ENCODE data around the gene CCND1. TPM values are rescaled to one million over a fixed set of nuclear protein-coding genes. Genes with fewer than 3 reads are reported as not detected.

The CCND1 gene
- total and polyA plus RNA-seq, 11 donors: 27.9 to 312 (median 144) TPM

DNA sequence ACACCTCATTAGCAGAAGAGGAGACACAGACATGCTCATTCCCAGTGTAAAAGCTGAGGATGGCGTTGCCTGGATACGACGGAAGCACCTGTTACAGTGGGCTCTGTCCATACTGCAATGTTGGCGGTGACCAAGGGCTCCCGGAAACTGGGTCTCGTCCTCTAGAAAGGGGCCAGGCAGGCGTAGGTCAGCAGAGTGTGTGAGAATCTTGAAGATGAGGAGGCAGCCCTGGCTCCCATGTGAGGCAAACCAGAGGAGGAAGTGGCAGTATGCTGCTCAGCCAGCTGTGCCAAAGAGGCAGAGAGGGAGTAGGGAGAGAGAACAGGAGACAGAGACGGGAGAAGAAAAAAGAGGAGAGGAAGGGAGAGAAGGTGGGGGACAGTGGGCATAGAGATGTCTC, 23.9 kb downstream of the CCND1 start:
- no peaks in the 10 kb centered on the region for H3K27me3 ChIP-seq
- H3K4me1 ChIP-seq: peaks cover 0 to 11% (median 2%) of the 10 kb centered on the region in 12 donors
- ATAC-seq (no peak), DNase-seq (peak in 1 of 5 donors; percentile 5)
- TF ChIP-seq, protein P1, sequence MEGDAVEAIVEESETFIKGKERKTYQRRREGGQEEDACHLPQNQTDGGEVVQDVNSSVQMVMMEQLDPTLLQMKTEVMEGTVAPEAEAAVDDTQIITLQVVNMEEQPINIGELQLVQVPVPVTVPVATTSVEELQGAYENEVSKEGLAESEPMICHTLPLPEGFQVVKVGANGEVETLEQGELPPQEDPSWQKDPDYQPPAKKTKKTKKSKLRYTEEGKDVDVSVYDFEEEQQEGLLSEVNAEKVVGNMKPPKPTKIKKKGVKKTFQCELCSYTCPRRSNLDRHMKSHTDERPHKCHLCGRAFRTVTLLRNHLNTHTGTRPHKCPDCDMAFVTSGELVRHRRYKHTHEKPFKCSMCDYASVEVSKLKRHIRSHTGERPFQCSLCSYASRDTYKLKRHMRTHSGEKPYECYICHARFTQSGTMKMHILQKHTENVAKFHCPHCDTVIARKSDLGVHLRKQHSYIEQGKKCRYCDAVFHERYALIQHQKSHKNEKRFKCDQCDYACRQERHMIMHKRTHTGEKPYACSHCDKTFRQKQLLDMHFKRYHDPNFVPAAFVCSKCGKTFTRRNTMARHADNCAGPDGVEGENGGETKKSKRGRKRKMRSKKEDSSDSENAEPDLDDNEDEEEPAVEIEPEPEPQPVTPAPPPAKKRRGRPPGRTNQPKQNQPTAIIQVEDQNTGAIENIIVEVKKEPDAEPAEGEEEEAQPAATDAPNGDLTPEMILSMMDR (IDR thresholded peaks at IDR 0.05): no peak
- no peak for TF ChIP-seq POLR2A (IDR thresholded peaks at IDR 0.05)
- H3K9me3 ChIP-seq: no peaks in the 10 kb centered on the region
- H3K36me3 ChIP-seq: peaks cover 0 to 66% (median 55%) of the 10 kb centered on the region in 9 donors
- H3K4me3 ChIP-seq: no peak overlapping the region
- no peak overlapping the region for H3K27ac ChIP-seq
- 87 to 94% (median 91%) methylated on average over 8 of the region's 8 CpGs for WGBS, 4 donors
- intact Hi-C loops (cut with DNase I): loop anchor here in 2 of 10 donors (5.0 kb wide), 1 partner anchor 563 kb away; no protein-coding TSS in a partner anchor

DNA sequence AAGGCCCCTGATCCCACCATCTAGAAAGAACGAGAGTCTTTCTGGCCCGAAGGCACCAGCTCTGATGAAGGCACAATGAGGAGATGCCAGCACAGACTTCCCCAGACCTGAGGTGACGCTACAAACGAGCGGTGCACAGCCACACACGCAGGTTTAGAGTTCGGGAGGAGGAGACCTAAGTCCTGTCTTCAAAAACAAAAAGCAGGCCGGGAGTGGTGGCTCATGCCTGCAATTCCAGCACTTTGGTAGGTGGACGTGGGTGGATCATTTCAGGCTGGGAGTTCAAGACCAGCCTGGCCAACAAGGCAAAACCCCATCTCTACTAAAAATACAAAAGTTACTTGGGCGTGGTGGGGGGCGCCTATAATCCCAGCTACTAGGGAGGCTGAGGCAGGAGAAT, 24.7 kb downstream of the CCND1 start:
- intact Hi-C loops (cut with DNase I): loop anchor here in 2 of 10 donors (5.0 kb wide), 1 partner anchor 563 kb away; no protein-coding TSS in a partner anchor
- no peaks in the 10 kb centered on the region for H3K9me3 ChIP-seq
- TF ChIP-seq, protein P1 (IDR thresholded peaks at IDR 0.05): no peak
- no peak for TF ChIP-seq POLR2A (IDR thresholded peaks at IDR 0.05)
- H3K27ac ChIP-seq: no peak overlapping the region
- no peak for DNase-seq
- 93 to 96% (median 94%) methylated on average over 11 of the region's 11 CpGs for WGBS, 4 donors
- H3K4me1 ChIP-seq: peaks cover 0 to 19% (median 9%) of the 10 kb centered on the region in 12 donors
- no peak overlapping the region for H3K4me3 ChIP-seq
- no peaks in the 10 kb centered on the region for H3K27me3 ChIP-seq
- H3K36me3 ChIP-seq: peaks cover 0 to 70% (median 55%) of the 10 kb centered on the region in 9 donors
- ATAC-seq: no peak

DNA sequence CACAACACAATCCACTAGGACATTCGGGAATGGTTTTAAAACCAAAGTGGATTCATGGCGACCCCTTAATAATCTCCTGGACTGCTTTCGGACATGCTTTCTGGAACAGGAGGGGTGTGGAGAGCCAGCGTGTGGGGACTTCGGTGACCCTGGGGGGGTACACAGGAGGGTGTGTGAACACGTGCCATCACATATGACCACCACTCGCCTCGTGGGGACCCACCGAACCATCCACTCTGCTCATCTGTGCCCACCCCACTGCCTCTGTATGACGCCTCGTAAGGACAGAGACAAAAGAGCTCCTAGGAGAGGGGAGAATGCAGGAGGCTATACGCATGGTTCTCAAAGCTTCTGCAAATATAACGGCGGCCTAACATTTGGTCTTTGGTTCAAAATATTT, 25.3 kb downstream of the CCND1 start:
- DNase-seq (no peak), ATAC-seq (no peak)

DNA sequence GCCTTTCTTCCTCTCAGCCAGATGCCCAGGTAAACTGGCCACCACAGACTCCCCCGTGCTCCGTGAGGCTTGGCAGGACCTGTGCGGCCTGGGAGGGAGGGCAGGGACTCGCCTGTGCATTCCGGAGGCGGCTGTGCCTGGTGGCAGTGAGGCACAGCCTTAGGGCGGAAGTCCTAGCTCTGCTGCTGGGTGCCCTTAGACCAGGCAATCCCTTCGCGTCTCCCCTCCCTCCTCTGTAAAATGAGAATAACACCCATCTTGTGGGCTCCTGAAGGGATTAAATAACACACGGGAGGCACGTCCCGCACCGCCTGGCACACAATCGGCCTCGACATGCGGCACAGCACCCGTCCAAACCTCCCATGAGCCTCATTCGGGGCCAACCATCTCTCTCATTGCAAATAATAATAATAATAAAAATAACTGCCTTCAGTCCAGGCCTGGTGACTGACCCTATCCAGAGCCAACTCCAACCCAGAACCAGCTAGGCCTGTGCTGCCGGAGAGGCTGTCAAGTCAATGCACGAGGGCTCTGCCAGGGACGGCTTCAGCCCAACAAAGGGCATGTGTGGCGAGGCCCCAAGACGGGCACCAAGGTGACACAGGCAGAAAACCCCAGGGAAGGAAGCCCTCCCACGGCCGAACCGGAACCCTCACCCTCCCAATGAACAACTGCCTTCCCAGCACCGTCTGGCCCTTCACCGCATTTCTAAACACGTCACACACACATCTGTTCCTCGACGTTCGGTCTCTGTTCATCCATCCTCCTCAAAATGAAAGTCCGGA, 26.0 kb downstream of the CCND1 start:
- ATAC-seq (no peak), DNase-seq (no peak)
- H3K27me3 ChIP-seq: no peaks in the 10 kb centered on the region
- peaks cover 0 to 83% (median 67%) of the 10 kb centered on the region in 9 donors for H3K36me3 ChIP-seq
- intact Hi-C loops (cut with DNase I): loop anchor here in 2 of 10 donors (5.0 kb wide), 1 partner anchor 565 kb away; no protein-coding TSS in a partner anchor
- 88 to 92% (median 89%) methylated on average over 33 of the region's 33 CpGs for WGBS, 4 donors
- no peak overlapping the region for H3K27ac ChIP-seq
- peaks cover 0 to 20% (median 10%) of the 10 kb centered on the region in 12 donors for H3K4me1 ChIP-seq
- H3K4me3 ChIP-seq: no peak overlapping the region
- H3K9me3 ChIP-seq: no peaks in the 10 kb centered on the region
- no peak for TF ChIP-seq POLR2A (IDR thresholded peaks at IDR 0.05)
- TF ChIP-seq, protein P1 (IDR thresholded peaks at IDR 0.05): no peak

More for the DNA sequence above, 25.3 kb downstream of the CCND1 start:
- H3K36me3 ChIP-seq: peaks cover 0 to 76% (median 60%) of the 10 kb centered on the region in 9 donors
- H3K4me1 ChIP-seq: peaks cover 0 to 21% (median 10%) of the 10 kb centered on the region in 12 donors
- H3K9me3 ChIP-seq: no peaks in the 10 kb centered on the region
- H3K27me3 ChIP-seq: no peaks in the 10 kb centered on the region
- intact Hi-C loops (cut with DNase I): loop anchor here in 2 of 10 donors (5.0 kb wide), 1 partner anchor 564 kb away; no protein-coding TSS in a partner anchor
- WGBS, 4 donors: 93 to 96% (median 93%) methylated on average over 13 to 14 of the region's 14 CpGs
- H3K4me3 ChIP-seq: no peak overlapping the region
- no peak overlapping the region for H3K27ac ChIP-seq
- TF ChIP-seq, protein P1 (IDR thresholded peaks at IDR 0.05): no peak
- no peak for TF ChIP-seq POLR2A (IDR thresholded peaks at IDR 0.05)

All from heart left ventricle (tissue), 16 donors.